LNCaP clone FGC (cell line): ENCODE data around the gene MYO19.
"Not testable (repeated sequence)": the region's sequence is repeated elsewhere in the genome, so short reads cannot be mapped to it uniquely, and the experiment has no call there.

ENCODE experiments used
- DNase-seq: peaks from one replicate; pipeline ENCODE4 v3.0.0-alpha.2; 2011; ENCODE audit warnings: low read depth
- H3K4me3 ChIP-seq: 2 replicates; pipeline ENCODE4 v1.5.1; 2011; ENCODE audit warnings: mild to moderate bottlenecking, low read depth, low read length, control low read depth
- TF ChIP-seq, protein P1 (sequence below): IDR thresholded peaks from 2 replicates; pipeline ENCODE4 v1.5.1; 2012; ENCODE audit warnings: mild to moderate bottlenecking; ENCODE audit not compliant: control insufficient read depth, insufficient read depth; ENCODE audit errors: extremely low read depth

Gene MYO19

GRCh38 chr17:36449997-36450396, 84.7 kb downstream of the MYO19 start:
- not testable (repeated sequence) for DNase-seq, H3K4me3 ChIP-seq
- TF ChIP-seq, protein P1, sequence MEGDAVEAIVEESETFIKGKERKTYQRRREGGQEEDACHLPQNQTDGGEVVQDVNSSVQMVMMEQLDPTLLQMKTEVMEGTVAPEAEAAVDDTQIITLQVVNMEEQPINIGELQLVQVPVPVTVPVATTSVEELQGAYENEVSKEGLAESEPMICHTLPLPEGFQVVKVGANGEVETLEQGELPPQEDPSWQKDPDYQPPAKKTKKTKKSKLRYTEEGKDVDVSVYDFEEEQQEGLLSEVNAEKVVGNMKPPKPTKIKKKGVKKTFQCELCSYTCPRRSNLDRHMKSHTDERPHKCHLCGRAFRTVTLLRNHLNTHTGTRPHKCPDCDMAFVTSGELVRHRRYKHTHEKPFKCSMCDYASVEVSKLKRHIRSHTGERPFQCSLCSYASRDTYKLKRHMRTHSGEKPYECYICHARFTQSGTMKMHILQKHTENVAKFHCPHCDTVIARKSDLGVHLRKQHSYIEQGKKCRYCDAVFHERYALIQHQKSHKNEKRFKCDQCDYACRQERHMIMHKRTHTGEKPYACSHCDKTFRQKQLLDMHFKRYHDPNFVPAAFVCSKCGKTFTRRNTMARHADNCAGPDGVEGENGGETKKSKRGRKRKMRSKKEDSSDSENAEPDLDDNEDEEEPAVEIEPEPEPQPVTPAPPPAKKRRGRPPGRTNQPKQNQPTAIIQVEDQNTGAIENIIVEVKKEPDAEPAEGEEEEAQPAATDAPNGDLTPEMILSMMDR = 0 out of 2 replicates have a peak, but pooled peaks have one; percentile 15
